NCI-H82 (cell line): Measurements from ENCODE around the gene OMA1.

Experiments used
- DNase-seq: peaks from one replicate; lab custom pipeline; 2025; lab: John Stamatoyannopoulos, UW

OMA1 gene

GRCh38 chr1:58459911-58460310 lies 86.6 kb downstream of the OMA1 start:
- no peak for DNase-seq

- no peak for DNase-seq
Observed at GRCh38 chr1:58457023-58457635, 89.4 kb downstream of the OMA1 start.

- no peak for DNase-seq
Observed at GRCh38 chr1:58456470-58456869, 90.1 kb downstream of the OMA1 start.

DNA sequence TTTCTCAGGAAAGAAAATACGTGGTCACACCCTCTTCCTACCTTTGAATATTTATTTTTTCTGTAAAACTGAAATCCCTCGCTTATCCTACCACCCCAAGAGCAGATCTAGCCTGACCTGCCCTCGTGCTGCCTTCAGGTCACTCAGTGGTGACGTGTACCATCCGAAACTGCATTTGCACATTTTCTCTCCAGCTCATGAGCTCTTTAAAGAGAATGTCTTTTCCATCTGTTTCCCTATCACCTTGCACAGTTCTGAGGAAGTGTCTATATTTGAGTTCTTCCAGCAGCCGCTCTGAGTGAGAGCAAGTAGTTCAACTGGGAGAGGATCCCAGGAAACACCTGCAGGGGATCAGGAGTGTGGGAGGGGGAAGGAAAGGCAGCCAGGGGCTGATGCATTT lies 91.7 kb downstream of the OMA1 start:
- DNase-seq: no peak

GRCh38 chr1:58454385-58454784 lies 92.1 kb downstream of the OMA1 start:
- no peak for DNase-seq

DNA sequence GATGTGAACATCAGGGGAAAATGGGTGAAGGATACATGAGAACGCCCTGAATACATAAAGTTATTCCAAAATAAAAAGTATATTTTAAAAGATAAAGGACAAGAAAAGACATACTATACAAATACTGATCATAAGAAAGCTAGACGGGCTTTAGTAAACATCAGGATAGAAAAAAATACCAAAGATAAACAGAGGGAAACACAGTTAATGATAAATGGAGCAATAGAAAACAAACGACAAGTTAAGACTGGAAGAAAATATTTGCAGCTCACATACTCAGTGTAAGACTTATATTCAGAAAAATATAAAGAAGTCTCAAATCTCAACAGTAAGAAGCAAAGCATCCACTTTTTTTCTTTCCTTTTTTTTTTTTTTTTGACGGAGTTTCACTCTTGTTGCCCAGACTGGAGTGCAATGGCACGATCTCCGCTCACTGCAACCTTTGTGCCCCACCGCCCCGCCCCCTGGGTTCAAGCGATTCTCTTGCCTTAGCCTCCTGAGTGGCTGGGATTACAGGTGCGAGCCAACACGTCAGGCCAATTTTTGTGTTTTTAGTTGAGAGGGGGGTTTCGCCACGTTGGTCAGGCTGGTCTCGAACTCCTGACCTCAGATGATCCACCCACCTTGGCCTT lies 94.8 kb downstream of the OMA1 start:
- no peak for DNase-seq

GRCh38 chr1:58447886-58448285 lies 98.6 kb downstream of the OMA1 start:
- DNase-seq: peak; percentile 82

GRCh38 chr1:58447042-58447441 lies 99.5 kb downstream of the OMA1 start:
- DNase-seq: peak; percentile 30

GRCh38 chr1:58446368-58446767 lies 100.2 kb downstream of the OMA1 start:
- DNase-seq: no peak

GRCh38 chr1:58443986-58444868 lies 102.3 kb downstream of the OMA1 start:
- DNase-seq: no peak

DNA sequence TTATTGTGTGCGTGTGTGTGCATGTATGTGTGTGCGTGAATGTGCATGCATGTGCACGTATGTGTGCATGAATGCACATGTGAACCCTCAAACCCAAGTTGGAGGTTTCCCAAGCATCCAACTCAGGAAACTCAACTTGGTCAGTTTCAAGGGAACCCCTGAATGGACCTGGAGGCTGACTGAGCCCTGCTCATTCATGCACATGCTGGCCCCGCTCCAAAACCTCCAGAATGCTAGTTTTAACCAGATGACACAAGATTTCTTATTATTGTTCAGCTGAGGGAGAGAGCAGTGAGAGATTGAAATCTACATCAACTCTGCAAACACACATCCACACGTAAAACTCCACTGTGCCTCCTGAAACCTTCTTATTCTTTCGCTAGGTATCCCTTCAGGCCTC lies 104.4 kb downstream of the OMA1 start:
- no peak for DNase-seq

GRCh38 chr1:58441699-58442098 lies 104.8 kb downstream of the OMA1 start:
- peak; percentile 54 for DNase-seq

GRCh38 chr1:58440696-58441095 lies 105.8 kb downstream of the OMA1 start:
- no peak for DNase-seq

- DNase-seq: no peak
Observed at GRCh38 chr1:58439946-58440345, 106.6 kb downstream of the OMA1 start.

DNA sequence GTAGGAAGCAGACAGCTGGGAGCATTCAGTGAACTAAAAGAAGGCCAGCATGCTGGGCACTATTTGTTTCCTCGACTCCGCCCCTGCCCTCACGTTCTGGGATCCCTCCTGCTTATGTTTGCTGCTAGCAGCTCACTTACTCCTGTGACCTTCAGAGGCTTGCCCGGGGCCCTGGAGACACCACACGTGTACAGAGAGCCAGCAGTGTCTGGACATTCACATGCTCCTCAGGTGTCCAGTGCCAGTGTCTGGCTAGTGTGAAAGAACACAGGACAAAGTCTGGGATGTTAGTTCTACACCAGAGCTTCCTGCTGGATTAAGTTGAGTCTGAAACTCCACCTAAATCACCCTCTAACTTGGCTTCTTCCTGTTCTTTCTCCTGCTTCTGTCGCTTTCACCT lies 108.1 kb downstream of the OMA1 start:
- no peak for DNase-seq

- peak; percentile 13 for DNase-seq
Observed at GRCh38 chr1:58437623-58438022, 108.9 kb downstream of the OMA1 start.

DNA sequence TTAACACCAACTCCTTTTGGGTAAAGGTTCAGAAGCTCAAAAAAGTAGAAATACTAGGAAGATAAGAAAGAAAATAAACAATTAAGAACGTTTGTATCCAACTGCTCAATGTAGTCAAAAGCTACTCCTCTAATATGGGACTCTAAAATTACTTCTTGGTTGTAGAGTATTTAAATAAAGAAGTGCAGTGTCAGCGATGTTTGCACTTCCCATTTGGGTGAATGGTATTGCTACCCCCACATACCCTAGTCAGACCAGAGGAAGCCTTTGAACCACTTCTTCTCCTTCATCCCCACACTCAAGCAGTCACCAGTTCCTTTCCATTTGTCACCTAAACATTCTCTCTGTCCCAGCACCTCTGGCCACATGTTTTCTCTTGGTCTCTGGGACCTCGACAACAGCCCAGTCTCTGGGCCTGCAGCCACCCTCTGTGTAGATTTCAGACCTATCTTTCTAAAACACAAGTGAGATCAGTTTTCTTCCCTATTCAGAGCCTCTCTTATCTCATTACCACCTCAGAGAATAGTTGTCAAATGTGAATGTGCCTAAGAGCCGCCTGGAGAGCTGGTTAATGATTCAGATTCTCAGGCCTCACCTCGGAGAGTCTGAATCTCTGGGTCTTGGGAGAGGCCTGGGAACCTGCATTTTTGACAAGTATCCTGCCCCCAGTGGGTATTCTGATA lies 109.8 kb downstream of the OMA1 start:
- no peak for DNase-seq

- no peak for DNase-seq
Observed at GRCh38 chr1:58435376-58435775, 111.2 kb downstream of the OMA1 start.

DNA sequence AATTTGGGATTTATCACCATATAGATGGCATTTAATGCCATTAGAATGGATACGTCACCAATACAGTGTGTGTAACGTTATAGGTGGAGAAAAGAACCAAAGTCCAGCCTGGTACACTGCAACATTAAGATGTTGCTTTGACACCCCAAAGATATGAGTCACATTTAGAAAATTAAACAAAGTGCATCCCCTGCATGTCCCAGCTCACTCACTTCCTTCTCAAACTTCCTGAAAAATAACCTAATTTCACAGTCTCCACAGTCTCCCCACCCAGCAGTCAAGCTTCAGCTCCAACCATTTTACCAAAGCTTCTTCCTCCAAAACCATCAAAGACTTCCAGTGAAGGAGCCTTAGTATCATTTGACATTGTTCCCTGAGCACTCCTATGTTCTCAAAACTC lies 111.9 kb downstream of the OMA1 start:
- no peak for DNase-seq

- no peak for DNase-seq
Observed at GRCh38 chr1:58434181-58434580, 112.3 kb downstream of the OMA1 start.

GRCh38 chr1:58432851-58433668 lies 113.5 kb downstream of the OMA1 start:
- DNase-seq: peak; percentile 29
